ENCODE measurements around the gene ACOD1.

Gene ACOD1

DNA sequence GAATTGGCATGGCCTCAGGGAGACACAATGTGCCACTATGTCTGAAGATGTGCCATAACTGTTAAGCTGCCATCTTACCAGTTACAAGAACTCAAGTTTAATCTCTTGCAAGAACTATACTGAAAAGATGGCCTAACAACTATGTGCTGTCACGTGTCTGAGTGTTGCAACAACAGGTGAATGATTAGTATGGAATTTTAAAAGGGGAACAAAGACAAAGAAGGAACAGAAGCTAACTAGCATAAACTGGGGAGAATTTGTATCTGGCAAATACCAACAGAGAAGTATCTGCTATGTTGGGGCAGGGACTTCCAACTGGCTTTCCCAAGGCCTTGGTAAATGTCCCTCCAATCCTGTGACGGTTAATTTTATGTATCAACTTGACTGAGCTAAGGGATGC lies 11.5 kb upstream of the ACOD1 start:
- no peaks in the 10 kb centered on the region for H3K79me2 ChIP-seq (ENCODE audit: insufficient read depth, low read length)
- H3K9me3 ChIP-seq (ENCODE audit: insufficient read depth, low read length, severe bottlenecking), result no peaks in the 10 kb centered on the region
- DNase-seq (no peak), ATAC-seq (ENCODE audit: insufficient read depth, low read depth) (no peak)
- no peaks in the 10 kb centered on the region for H3K36me3 ChIP-seq (ENCODE audit: insufficient read depth, low read length)
- H3K4me1 ChIP-seq (ENCODE audit: insufficient read depth, low read length), result no peaks in the 10 kb centered on the region
- TF ChIP-seq EZH2 (IDR thresholded peaks at IDR 0.05; ENCODE audit: borderline replicate concordance, low read depth, low read length, severe bottlenecking), result no peak
- TF ChIP-seq, protein P1, sequence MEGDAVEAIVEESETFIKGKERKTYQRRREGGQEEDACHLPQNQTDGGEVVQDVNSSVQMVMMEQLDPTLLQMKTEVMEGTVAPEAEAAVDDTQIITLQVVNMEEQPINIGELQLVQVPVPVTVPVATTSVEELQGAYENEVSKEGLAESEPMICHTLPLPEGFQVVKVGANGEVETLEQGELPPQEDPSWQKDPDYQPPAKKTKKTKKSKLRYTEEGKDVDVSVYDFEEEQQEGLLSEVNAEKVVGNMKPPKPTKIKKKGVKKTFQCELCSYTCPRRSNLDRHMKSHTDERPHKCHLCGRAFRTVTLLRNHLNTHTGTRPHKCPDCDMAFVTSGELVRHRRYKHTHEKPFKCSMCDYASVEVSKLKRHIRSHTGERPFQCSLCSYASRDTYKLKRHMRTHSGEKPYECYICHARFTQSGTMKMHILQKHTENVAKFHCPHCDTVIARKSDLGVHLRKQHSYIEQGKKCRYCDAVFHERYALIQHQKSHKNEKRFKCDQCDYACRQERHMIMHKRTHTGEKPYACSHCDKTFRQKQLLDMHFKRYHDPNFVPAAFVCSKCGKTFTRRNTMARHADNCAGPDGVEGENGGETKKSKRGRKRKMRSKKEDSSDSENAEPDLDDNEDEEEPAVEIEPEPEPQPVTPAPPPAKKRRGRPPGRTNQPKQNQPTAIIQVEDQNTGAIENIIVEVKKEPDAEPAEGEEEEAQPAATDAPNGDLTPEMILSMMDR (IDR thresholded peaks at IDR 0.05; ENCODE audit: borderline replicate concordance, extremely low read depth, low read length, poor library complexity, severe bottlenecking), result no peak
- H2AFZ ChIP-seq (ENCODE audit: low read depth, low read length), result no peak overlapping the region
- H4K20me1 ChIP-seq (ENCODE audit: insufficient read depth, low read length), result no peaks in the 10 kb centered on the region
- H3K27ac ChIP-seq (ENCODE audit: low read length), result no peak overlapping the region
- no peak overlapping the region for H3K4me2 ChIP-seq (ENCODE audit: insufficient read depth, low read length)
- H3K4me3 ChIP-seq (ENCODE audit: low read depth in 1 of 2, low read length in 2 of 2), result no peak overlapping the region
- H3K9ac ChIP-seq (ENCODE audit: low read depth, low read length), result no peak overlapping the region
- no peaks in the 10 kb centered on the region for H3K27me3 ChIP-seq (ENCODE audit: insufficient read depth, low read length, poor library complexity)

DNA sequence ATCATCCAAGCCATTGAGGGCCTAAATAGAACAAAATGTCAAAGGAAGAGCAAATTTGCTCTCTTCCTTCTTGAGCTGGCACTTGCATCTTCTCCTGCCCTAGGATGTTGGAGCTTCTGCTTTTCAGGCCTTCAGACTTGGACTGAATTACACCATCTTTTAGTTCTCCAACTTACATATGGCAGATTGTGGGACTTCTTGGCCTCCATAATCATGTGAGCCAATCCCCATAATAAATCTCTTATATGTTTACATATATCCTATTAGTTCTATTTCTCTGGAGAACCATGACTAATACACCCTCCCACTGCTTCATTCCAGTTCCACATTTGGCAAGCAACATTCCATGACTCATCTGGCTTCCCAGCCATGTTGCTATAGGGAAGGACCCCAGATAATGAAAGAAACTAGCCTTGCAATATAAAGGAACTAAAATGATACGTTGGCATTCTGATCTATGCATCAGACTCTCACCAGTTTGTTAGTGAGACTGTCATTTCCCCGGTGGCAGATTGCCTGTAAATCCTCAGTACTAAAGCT lies 11.0 kb upstream of the ACOD1 start:
- H3K9me3 ChIP-seq (ENCODE audit: insufficient read depth, low read length, severe bottlenecking), result no peaks in the 10 kb centered on the region
- H3K79me2 ChIP-seq (ENCODE audit: insufficient read depth, low read length), result no peaks in the 10 kb centered on the region
- H3K27ac ChIP-seq (ENCODE audit: low read length), result no peak overlapping the region
- ATAC-seq (ENCODE audit: insufficient read depth, low read depth), result no peak
- H3K9ac ChIP-seq (ENCODE audit: low read depth, low read length), result no peak overlapping the region
- H3K27me3 ChIP-seq (ENCODE audit: insufficient read depth, low read length, poor library complexity), result no peaks in the 10 kb centered on the region
- no peak overlapping the region for H2AFZ ChIP-seq (ENCODE audit: low read depth, low read length)
- H4K20me1 ChIP-seq (ENCODE audit: insufficient read depth, low read length), result no peaks in the 10 kb centered on the region
- H3K4me3 ChIP-seq (ENCODE audit: low read depth in 1 of 2, low read length in 2 of 2), result no peak overlapping the region
- TF ChIP-seq, protein P1 (IDR thresholded peaks at IDR 0.05; ENCODE audit: borderline replicate concordance, extremely low read depth, low read length, poor library complexity, severe bottlenecking), result no peak
- no peak for TF ChIP-seq EZH2 (IDR thresholded peaks at IDR 0.05; ENCODE audit: borderline replicate concordance, low read depth, low read length, severe bottlenecking)
- H3K4me2 ChIP-seq (ENCODE audit: insufficient read depth, low read length), result no peak overlapping the region
- no peak for DNase-seq
- no peaks in the 10 kb centered on the region for H3K4me1 ChIP-seq (ENCODE audit: insufficient read depth, low read length)
- H3K36me3 ChIP-seq (ENCODE audit: insufficient read depth, low read length), result no peaks in the 10 kb centered on the region

GRCh38 chr13:76939215-76939614 lies 9.1 kb upstream of the ACOD1 start:
- DNase-seq (no peak), ATAC-seq (ENCODE audit: insufficient read depth, low read depth) (no peak)
- Histone ChIP-seq H3K9me3 (ENCODE audit: insufficient read depth, low read length, severe bottlenecking) (no peaks in the 10 kb centered on the region), H3K79me2 (ENCODE audit: insufficient read depth, low read length) (no peaks in the 10 kb centered on the region), H3K4me2 (ENCODE audit: insufficient read depth, low read length) (no peak overlapping the region), H4K20me1 (ENCODE audit: insufficient read depth, low read length) (no peaks in the 10 kb centered on the region), H3K4me1 (ENCODE audit: insufficient read depth, low read length) (no peaks in the 10 kb centered on the region), H3K27ac (ENCODE audit: low read length) (no peak overlapping the region), H3K27me3 (ENCODE audit: insufficient read depth, low read length, poor library complexity) (no peaks in the 10 kb centered on the region), H3K9ac (ENCODE audit: low read depth, low read length) (no peak overlapping the region), H3K4me3 (ENCODE audit: low read depth in 1 of 2, low read length in 2 of 2) (no peak overlapping the region), H3K36me3 (ENCODE audit: insufficient read depth, low read length) (no peaks in the 10 kb centered on the region), H2AFZ (ENCODE audit: low read depth, low read length) (no peak overlapping the region)
- TF ChIP-seq, protein P1 (IDR thresholded peaks at IDR 0.05; ENCODE audit: borderline replicate concordance, extremely low read depth, low read length, poor library complexity, severe bottlenecking), result no peak
- TF ChIP-seq EZH2 (IDR thresholded peaks at IDR 0.05; ENCODE audit: borderline replicate concordance, low read depth, low read length, severe bottlenecking), result no peak

DNA sequence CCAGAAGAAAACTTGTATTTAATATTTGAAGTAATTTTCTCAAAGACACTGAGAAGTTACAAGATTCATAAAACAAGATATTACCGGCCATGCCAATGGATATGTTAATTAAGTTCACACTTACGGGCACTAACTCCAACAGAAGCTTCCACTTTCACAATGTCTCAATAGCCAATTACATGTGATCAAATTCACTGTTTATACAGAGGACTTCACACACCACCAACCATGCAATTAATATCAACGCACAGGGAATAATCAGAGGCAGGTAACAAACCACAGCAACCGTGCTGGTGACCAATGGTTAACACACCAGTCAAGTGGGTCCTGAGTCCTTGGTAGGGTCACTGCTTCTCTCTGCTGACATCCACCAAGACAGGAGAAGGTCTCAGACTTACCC lies 5.9 kb upstream of the ACOD1 start:
- Histone ChIP-seq H3K79me2 (ENCODE audit: insufficient read depth, low read length) (no peaks in the 10 kb centered on the region), H2AFZ (ENCODE audit: low read depth, low read length) (no peak overlapping the region), H3K27ac (ENCODE audit: low read length) (no peak overlapping the region), H3K36me3 (ENCODE audit: insufficient read depth, low read length) (no peaks in the 10 kb centered on the region), H4K20me1 (ENCODE audit: insufficient read depth, low read length) (no peaks in the 10 kb centered on the region), H3K4me1 (ENCODE audit: insufficient read depth, low read length) (no peaks in the 10 kb centered on the region), H3K9me3 (ENCODE audit: insufficient read depth, low read length, severe bottlenecking) (no peaks in the 10 kb centered on the region), H3K4me3 (ENCODE audit: low read depth in 1 of 2, low read length in 2 of 2) (no peak overlapping the region), H3K27me3 (ENCODE audit: insufficient read depth, low read length, poor library complexity) (no peaks in the 10 kb centered on the region), H3K4me2 (ENCODE audit: insufficient read depth, low read length) (no peak overlapping the region), H3K9ac (ENCODE audit: low read depth, low read length) (no peak overlapping the region)
- ATAC-seq (ENCODE audit: insufficient read depth, low read depth) (no peak), DNase-seq (no peak)
- TF ChIP-seq, protein P1 (IDR thresholded peaks at IDR 0.05; ENCODE audit: borderline replicate concordance, extremely low read depth, low read length, poor library complexity, severe bottlenecking), result no peak
- no peak for TF ChIP-seq EZH2 (IDR thresholded peaks at IDR 0.05; ENCODE audit: borderline replicate concordance, low read depth, low read length, severe bottlenecking)
